Aorta (tissue), 5 donors: ENCODE measurements around the gene PPM1H. TPM values are rescaled to one million over a fixed set of nuclear protein-coding genes. Genes with fewer than 3 reads are reported as not detected.

Experiments
- ATAC-seq: fragments of 200-7000 bp; cut with Tn5 transposase; one replicate; pipeline ENCODE4 v1.9.1; 2022; ENCODE audit warnings: moderate library complexity; ENCODE audit not compliant: low FRiP score
- DNase-seq, 2 donors: peaks; one replicate each; pipeline ENCODE4 v3.0.0-alpha.2; 2020
- H3K27ac ChIP-seq, 2 donors: one replicate each; pipeline ENCODE4 v1.5.1; 2013; ENCODE audit warnings: low read length in 2 of 2, mild to moderate bottlenecking in 2 of 2, moderate library complexity in 2 of 2, control low read depth in 1 of 2, inconsistent platforms in 1 of 2, low read depth in 1 of 2
- H3K27me3 ChIP-seq, 2 donors: one replicate each; pipeline ENCODE4 v1.6.1; 2013; ENCODE audit warnings: control low read depth in 1 of 2, low read length in 1 of 2, mild to moderate bottlenecking in 1 of 2, moderate library complexity in 1 of 2; ENCODE audit not compliant: insufficient read depth in 2 of 2, control insufficient read depth in 1 of 2
- H3K36me3 ChIP-seq, 2 donors: one replicate each; pipeline ENCODE4 v1.6.1; 2013; ENCODE audit warnings: control low read depth in 1 of 2, low read length in 1 of 2, mild to moderate bottlenecking in 1 of 2; ENCODE audit not compliant: insufficient read depth in 2 of 2, control insufficient read depth in 1 of 2
- H3K4me1 ChIP-seq, 2 donors: one replicate each; pipeline ENCODE4 v1.6.1; 2013; ENCODE audit warnings: low read length in 2 of 2, control low read depth in 1 of 2, mild to moderate bottlenecking in 1 of 2, moderate library complexity in 1 of 2; ENCODE audit not compliant: insufficient read depth in 2 of 2, control insufficient read depth in 1 of 2
- H3K4me3 ChIP-seq, 2 donors: one replicate each; pipeline ENCODE4 v1.5.1; 2013; ENCODE audit warnings: low read length in 2 of 2, control low read depth in 1 of 2, mild to moderate bottlenecking in 1 of 2
- H3K9me3 ChIP-seq: one replicate; pipeline ENCODE4 v1.6.1; 2013; ENCODE audit warnings: mild to moderate bottlenecking, low read length; ENCODE audit not compliant: control insufficient read depth
- WGBS, 2 donors: extraction: QIAGEN DNeasy Blood & Tissue Kit; methylation state at CpG; one replicate each; pipeline ENCODE4 v1.1.7; 2013; 5-methylcytosine and 5-hydroxymethylcytosine counted together
- intact Hi-C, 2 donors: fragments of 100-400 bp; cut with DNase I; formaldehyde crosslinking; loops; one replicate each; pipeline versions ENCODE4 v1.14.2 to v1.15.0; 2022
- polyA plus RNA-seq, 2 donors: library from polyadenylated mRNA; stranded (reverse); fragments of 200-250 nt; gene quantifications; one replicate each; pipeline ENCODE4 v1.2.3, GENCODE V29; 2013
- total RNA-seq, 2 donors: library from RNA; stranded (reverse); fragmentation: NEBNext Ultra II Directional; extraction: Animal tissue kit (Norgen Biotek cat#: 25700); gene quantifications; one replicate each; pipeline ENCODE4 v1.2.1, GENCODE V29; 2021
- donor health status: healthy with polysubstance abuse.
- donor health status: Bipolar disorder and iron deficiency.
- donor health status: DM: no; HTN: no; CAD: no.
- donor health status: DM: no; HTN: no; CAD: no.
- donor health status: DM: yes; HTN: yes; CAD: no.

PPM1H gene
- total and polyA plus RNA-seq, 4 donors, result 1.3 to 9.3 (median 3.7) TPM

- Histone ChIP-seq H3K9me3 (no peaks in the 10 kb centered on the region), H3K4me3 (no peak overlapping the region), H3K27ac (no peak overlapping the region), H3K36me3 (no peaks in the 10 kb centered on the region), H3K27me3 (no peaks in the 10 kb centered on the region), H3K4me1 (no peaks in the 10 kb centered on the region)
- ATAC-seq, result no peak
- WGBS, 2 donors, result 39 to 47% methylated on average over 4 of the region's 4 CpGs
- intact Hi-C loops, result no loop called here
- DNase-seq, result no peak
Observed at GRCh38 chr12:62854024-62854423, 80.9 kb downstream of the PPM1H start.

- peaks cover 0 to 2% of the 10 kb centered on the region in 2 donors for H3K4me1 ChIP-seq
- intact Hi-C loops, result no loop called here
Observed at GRCh38 chr12:62849398-62849797, 85.6 kb downstream of the PPM1H start.

GRCh38 chr12:62848418-62848817 is 86.5 kb downstream of the PPM1H start:
- DNase-seq (no peak), ATAC-seq (no peak)
- no peak overlapping the region for H3K4me3 ChIP-seq
- peaks cover 0 to 2% of the 10 kb centered on the region in 2 donors for H3K4me1 ChIP-seq
- H3K9me3 ChIP-seq, result no peaks in the 10 kb centered on the region
- intact Hi-C loops, result no loop called here
- H3K27ac ChIP-seq, result no peak overlapping the region
- no peaks in the 10 kb centered on the region for H3K36me3 ChIP-seq
- H3K27me3 ChIP-seq, result no peaks in the 10 kb centered on the region
- 16 to 19% methylated on average over 2 of the region's 2 CpGs for WGBS, 2 donors

More at GRCh38 chr12:62849398-62849797, 85.6 kb downstream of the PPM1H start:
- 18 to 28% methylated on average over 1 of the region's 1 CpG for WGBS, 2 donors
- ATAC-seq (no peak), DNase-seq (no peak)
- no peaks in the 10 kb centered on the region for H3K36me3 ChIP-seq
- H3K9me3 ChIP-seq, result no peaks in the 10 kb centered on the region
- no peak overlapping the region for H3K4me3 ChIP-seq
- no peaks in the 10 kb centered on the region for H3K27me3 ChIP-seq
- no peak overlapping the region for H3K27ac ChIP-seq

- ATAC-seq (no peak), DNase-seq (no peak)
- H3K27me3 ChIP-seq, result no peaks in the 10 kb centered on the region
- intact Hi-C loops, result no loop called here
- WGBS, 2 donors, result 72 to 78% methylated on average over 2 of the region's 2 CpGs
- H3K4me3 ChIP-seq, result no peak overlapping the region
- no peaks in the 10 kb centered on the region for H3K36me3 ChIP-seq
- peaks cover 0 to 2% of the 10 kb centered on the region in 2 donors for H3K4me1 ChIP-seq
- no peaks in the 10 kb centered on the region for H3K9me3 ChIP-seq
- H3K27ac ChIP-seq, result no peak overlapping the region
Observed at GRCh38 chr12:62847709-62848108, 87.2 kb downstream of the PPM1H start.

- H3K27ac ChIP-seq, result no peak overlapping the region
- intact Hi-C loops, result no loop called here
- ATAC-seq (no peak), DNase-seq (no peak)
- 92% methylated on average over 4 of the region's 4 CpGs for WGBS, 2 donors
- H3K4me1 ChIP-seq, result peaks cover 0 to 2% of the 10 kb centered on the region in 2 donors
- no peaks in the 10 kb centered on the region for H3K36me3 ChIP-seq
- no peaks in the 10 kb centered on the region for H3K27me3 ChIP-seq
- H3K4me3 ChIP-seq, result no peak overlapping the region
- H3K9me3 ChIP-seq, result no peaks in the 10 kb centered on the region
Observed at GRCh38 chr12:62846491-62846890, 88.5 kb downstream of the PPM1H start.

GRCh38 chr12:62844915-62845314 is 90.0 kb downstream of the PPM1H start:
- H3K27ac ChIP-seq, result no peak overlapping the region
- DNase-seq (no peak), ATAC-seq (no peak)
- H3K4me3 ChIP-seq, result no peak overlapping the region
- intact Hi-C loops, result no loop called here
- 95 to 96% methylated on average over 2 of the region's 2 CpGs for WGBS, 2 donors
- no peaks in the 10 kb centered on the region for H3K27me3 ChIP-seq
- no peaks in the 10 kb centered on the region for H3K36me3 ChIP-seq
- H3K4me1 ChIP-seq, result peaks cover 0 to 2% of the 10 kb centered on the region in 2 donors
- H3K9me3 ChIP-seq, result no peaks in the 10 kb centered on the region

- Histone ChIP-seq H3K27me3 (no peaks in the 10 kb centered on the region), H3K36me3 (no peaks in the 10 kb centered on the region), H3K4me1 (peaks cover 0 to 2% of the 10 kb centered on the region in 2 donors), H3K4me3 (no peak overlapping the region), H3K9me3 (no peaks in the 10 kb centered on the region), H3K27ac (no peak overlapping the region)
- intact Hi-C loops, result no loop called here
- 74 to 78% methylated on average over 1 of the region's 1 CpG for WGBS, 2 donors
- DNase-seq, result no peak
- no peak for ATAC-seq
Observed at GRCh38 chr12:62843716-62844115, 91.2 kb downstream of the PPM1H start.

GRCh38 chr12:62841846-62842245 is 93.1 kb downstream of the PPM1H start:
- 11 to 15% methylated on average over 3 of the region's 3 CpGs for WGBS, 2 donors
- DNase-seq (no peak), ATAC-seq (no peak)
- Histone ChIP-seq H3K4me3 (no peak overlapping the region), H3K36me3 (no peaks in the 10 kb centered on the region), H3K27ac (no peak overlapping the region), H3K4me1 (no peaks in the 10 kb centered on the region), H3K9me3 (no peaks in the 10 kb centered on the region), H3K27me3 (no peaks in the 10 kb centered on the region)
- intact Hi-C loops, result no loop called here

- Histone ChIP-seq H3K4me1 (no peaks in the 10 kb centered on the region), H3K27me3 (no peaks in the 10 kb centered on the region), H3K9me3 (no peaks in the 10 kb centered on the region), H3K36me3 (no peaks in the 10 kb centered on the region), H3K4me3 (no peak overlapping the region), H3K27ac (no peak overlapping the region)
- 97 to 100% methylated on average over 4 of the region's 4 CpGs for WGBS, 2 donors
- intact Hi-C loops, result no loop called here
- ATAC-seq, result no peak
- no peak for DNase-seq
Observed at GRCh38 chr12:62840806-62841205, 94.1 kb downstream of the PPM1H start.
